ENCODE data around the gene ERC2.
"Not testable (repeated sequence)": the region's sequence is repeated elsewhere in the genome, so short reads cannot be mapped to it uniquely, and the experiment has no call there.

- TF ChIP-seq CTCF (conservative IDR thresholded peaks at IDR 0.05; ENCODE audit: low read depth, low read length); EZH2 (IDR thresholded peaks at IDR 0.05; ENCODE audit: borderline replicate concordance, low read depth, low read length, poor library complexity, severe bottlenecking): not testable (repeated sequence)
Observed at GRCh38 chr3:56261852-56262251, 206.4 kb downstream of the ERC2 start.

Data from A673 (cell line).